Measurements from ENCODE around the gene USP19. TPM values are rescaled to one million over a fixed set of nuclear protein-coding genes. Genes with fewer than 3 reads are reported as not detected.
A peak's percentile ranks its signal among the peaks of the same experiment; 100 is the strongest.

The USP19 gene
- total and polyA plus RNA-seq, 2 of the 8 experiments (the other 6 are each of a cell fraction or from before 2014, with no cell fraction given): 46.4 to 65.8 TPM

DNA sequence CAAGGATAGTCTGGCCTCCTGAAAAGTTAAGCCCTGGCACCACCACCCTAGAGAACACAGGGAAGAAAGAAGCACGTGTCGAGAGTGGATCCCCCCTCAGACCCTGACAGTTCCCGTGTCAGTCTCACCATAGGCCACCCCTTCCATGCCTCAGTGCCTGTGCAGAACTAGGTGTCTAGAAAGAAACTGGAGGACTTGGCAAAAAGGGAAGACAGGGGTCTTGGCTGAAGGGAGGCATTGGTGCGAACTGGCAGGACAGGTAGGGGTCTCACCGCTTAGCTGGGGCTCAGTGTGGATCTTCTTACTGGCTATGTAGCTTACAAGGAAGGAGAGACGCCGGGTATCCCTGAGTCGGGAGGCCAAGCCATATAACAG, 16.6 kb downstream of the USP19 start:
- H3K56ac ChIP-seq (replicated peaks; ENCODE audit: insufficient read length, low read depth, low read length): peak overlapping the region; percentile 62
- H4K91ac ChIP-seq (replicated peaks; ENCODE audit: insufficient read length, low read length): no peak overlapping the region
- H4K5ac ChIP-seq (ENCODE audit: insufficient read length, low read depth, low read length): peak overlapping the region; percentile 46
- TF ChIP-seq SAP30 (IDR thresholded peaks at IDR 0.05; ENCODE audit: insufficient read depth, insufficient replicate concordance, low read length): peak; percentile 81
- TF ChIP-seq FOSL1 (IDR thresholded peaks at IDR 0.05; ENCODE audit: insufficient read depth, low read depth, low read length): no peak
- TF ChIP-seq PHF8 (conservative IDR thresholded peaks at IDR 0.05; ENCODE audit: low read depth, low read length): no peak
- TF ChIP-seq RXRA (IDR thresholded peaks at IDR 0.05; ENCODE audit: insufficient read depth, low read depth, low read length): no peak
- H2AFZ ChIP-seq (ENCODE audit: low read length): no peak overlapping the region
- ChIA-PET CTCF (ENCODE audit: partially characterized antibody) (interaction anchor here (1.0 to 4.5 kb wide), 4 partner anchors 10 to 84 kb away, joined by 3 to 34 read pairs (median 6); partner anchors contain the start of genes QRICH1 and USP19), POLR2A (ENCODE audit: partially characterized antibody) (interaction anchor here (0.6 to 27.9 kb wide), 12 partner anchors 5 to 115 kb away, joined by 3 to 508 read pairs (median 7); partner anchors contain the start of genes DALRD3, IMPDH2, LAMB2 and NDUFAF3)
- H3K23ac ChIP-seq (ENCODE audit: insufficient read length): no peak overlapping the region
- H3K9ac ChIP-seq (replicated peaks in 1 of 4; ENCODE audit: extremely low read depth in 1 of 4, low read depth in 3 of 4, low read length in 3 of 4): peak overlapping the region; percentile 82 to 94 (median 92)
- no peaks in the 10 kb centered on the region for H3K9me3 ChIP-seq (ENCODE audit: insufficient read depth in 2 of 2, low read depth in 1 of 2, low read length in 1 of 2)
- H3K79me2 ChIP-seq (ENCODE audit: control insufficient read depth in 1 of 2, insufficient read depth in 2 of 2, low read length in 2 of 2): peaks cover 0 to 14% of the 10 kb centered on the region in 2 experiments; a peak in 2 of 4 replicates
- peak overlapping the region; percentile 78 to 79 for H3K4me2 ChIP-seq (ENCODE audit: insufficient read depth in 1 of 2, low read depth in 2 of 2, low read length in 2 of 2)
- peak overlapping the region; percentile 82 to 87 (median 84) for H3K4me3 ChIP-seq (ENCODE audit: extremely low read depth in 1 of 4, insufficient read depth in 2 of 4, low read depth in 3 of 4, low read length in 4 of 4)
- no peaks in the 10 kb centered on the region; the same call in 1 of the 2 replicates for H3K79me1 ChIP-seq (ENCODE audit: low read depth, low read length)
- no peak overlapping the region for H2BK20ac ChIP-seq (ENCODE audit: low read length)
- peak overlapping the region; percentile 96 for H3K27ac ChIP-seq (ENCODE audit: low read depth, low read length)
- peak overlapping the region; percentile 33 for H3K4ac ChIP-seq (replicated peaks; ENCODE audit: insufficient read length, low read depth, low read length)
- H3K36me3 ChIP-seq (ENCODE audit: control insufficient read depth in 2 of 4, insufficient read depth in 4 of 4, low read length in 3 of 4): peaks cover 26 to 43% (median 36%) of the 10 kb centered on the region in 4 experiments
- no peak overlapping the region for H2BK12ac ChIP-seq (ENCODE audit: low read depth, low read length)
- H3K27me3 ChIP-seq (replicated peaks in 1 of 4; ENCODE audit: control insufficient read depth in 3 of 4, extremely low read depth in 1 of 4, insufficient read depth in 3 of 4, low read length in 3 of 4): no peaks in the 10 kb centered on the region
- FAIRE-seq: no peak
- 0 out of 2 replicates have a peak overlapping the region, but pooled peaks have one; percentile 93 for H4K8ac ChIP-seq (ENCODE audit: extremely low read depth, insufficient read depth, low read length)
- no peak overlapping the region for H2BK15ac ChIP-seq (ENCODE audit: low read length)
- H4K20me1 ChIP-seq (replicated peaks in 1 of 2; ENCODE audit: control insufficient read depth in 1 of 2, insufficient read depth in 2 of 2, low read length in 2 of 2): peaks cover 4 to 7% of the 10 kb centered on the region in 2 experiments
- H3K4me1 ChIP-seq (replicated peaks in 1 of 4; ENCODE audit: control insufficient read depth in 3 of 4, insufficient read depth in 4 of 4, low read length in 3 of 4): peaks cover 0 to 9% (median 3%) of the 10 kb centered on the region in 4 experiments; a peak in 5 of 7 replicates
- H2BK5ac ChIP-seq (ENCODE audit: low read depth, low read length): peak overlapping the region; percentile 97
- no peak overlapping the region for H2AK5ac ChIP-seq (ENCODE audit: low read depth, low read length)
- DNase-seq (ENCODE audit: low read depth in 1 of 2, low spot score in 2 of 2): no peak
- peak overlapping the region; percentile 52; the same call in 1 of the 2 replicates for H3K18ac ChIP-seq (ENCODE audit: extremely low read depth, low read length)
- H3K14ac ChIP-seq (ENCODE audit: insufficient read length): no peak overlapping the region
- 31% methylated on average over 8 of the region's 8 CpGs; no CpG with 5 or more reads in 1 of the 2 experiments for WGBS, 2 experiments (ENCODE audit: extremely low coverage in 1 of 2, insufficient coverage in 1 of 2, insufficient read length in 1 of 2, insufficient replicate concordance in 2 of 2, low coverage in 1 of 2, low lambda C conversion rate in 2 of 2, missing lambda C conversion rate in 1 of 2)
- H2BK120ac ChIP-seq (replicated peaks; ENCODE audit: low read depth, low read length): no peak overlapping the region
- peaks cover 8% of the 10 kb centered on the region for H3K23me2 ChIP-seq (ENCODE audit: low read depth, low read length)
